ENCODE results near the gene KLHL17.

KLHL17 gene

DNA sequence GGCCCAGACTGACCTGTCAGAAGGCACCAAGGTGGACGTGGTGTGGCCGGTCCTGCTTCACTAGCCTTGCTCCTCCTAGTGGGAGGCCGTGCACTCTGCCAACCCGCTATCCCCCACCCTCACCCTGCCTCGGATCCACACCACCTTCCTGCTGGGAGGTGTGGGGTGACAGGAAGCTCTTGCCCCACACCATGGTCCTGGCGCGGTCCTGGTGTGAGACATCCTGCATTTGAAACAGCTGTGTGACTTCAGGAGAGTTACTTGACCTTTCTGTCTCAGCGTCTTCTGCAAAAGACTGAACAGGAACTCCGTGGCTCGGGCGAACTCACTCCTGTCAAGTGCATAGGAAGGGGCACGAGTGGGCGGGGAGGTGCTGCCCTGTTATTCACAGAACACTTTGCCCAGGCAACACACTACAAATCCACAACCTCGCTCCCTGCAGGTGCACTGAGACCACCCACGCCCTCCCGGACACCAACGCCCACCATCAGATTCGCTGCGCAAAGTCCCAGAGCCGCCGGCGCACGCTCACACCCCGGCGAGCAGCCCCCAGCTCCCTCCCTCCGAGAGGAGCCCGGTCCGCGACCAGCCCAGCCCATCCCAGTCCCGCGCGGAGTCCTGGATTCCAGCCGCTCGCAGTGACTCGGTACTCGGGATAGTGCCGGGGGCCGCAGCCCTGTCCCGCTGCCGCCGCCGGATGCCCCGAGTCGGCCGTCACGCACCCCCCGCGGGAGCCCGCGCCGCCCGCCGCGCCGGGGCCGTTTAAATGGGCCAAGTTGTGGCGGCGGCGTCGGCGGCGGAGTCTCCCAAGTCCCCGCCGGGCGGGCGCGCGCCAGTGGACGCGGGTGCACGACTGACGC lies 37.0 kb upstream of the KLHL17 start, which contains the start of gene SAMD11:
SAMD11 (plus strand) TSS at position 793 of the 860 bp plus-strand sequence. CDS start 509 bp downstream, outside the sequence.
- in situ Hi-C loops (cut with HindIII; ENCODE audit: low sequenced_read_pairs): no loop called here
- peak; percentile 90 for DNase-seq (ENCODE audit: low read depth, low spot score)
- TF ChIP-seq, protein P1, sequence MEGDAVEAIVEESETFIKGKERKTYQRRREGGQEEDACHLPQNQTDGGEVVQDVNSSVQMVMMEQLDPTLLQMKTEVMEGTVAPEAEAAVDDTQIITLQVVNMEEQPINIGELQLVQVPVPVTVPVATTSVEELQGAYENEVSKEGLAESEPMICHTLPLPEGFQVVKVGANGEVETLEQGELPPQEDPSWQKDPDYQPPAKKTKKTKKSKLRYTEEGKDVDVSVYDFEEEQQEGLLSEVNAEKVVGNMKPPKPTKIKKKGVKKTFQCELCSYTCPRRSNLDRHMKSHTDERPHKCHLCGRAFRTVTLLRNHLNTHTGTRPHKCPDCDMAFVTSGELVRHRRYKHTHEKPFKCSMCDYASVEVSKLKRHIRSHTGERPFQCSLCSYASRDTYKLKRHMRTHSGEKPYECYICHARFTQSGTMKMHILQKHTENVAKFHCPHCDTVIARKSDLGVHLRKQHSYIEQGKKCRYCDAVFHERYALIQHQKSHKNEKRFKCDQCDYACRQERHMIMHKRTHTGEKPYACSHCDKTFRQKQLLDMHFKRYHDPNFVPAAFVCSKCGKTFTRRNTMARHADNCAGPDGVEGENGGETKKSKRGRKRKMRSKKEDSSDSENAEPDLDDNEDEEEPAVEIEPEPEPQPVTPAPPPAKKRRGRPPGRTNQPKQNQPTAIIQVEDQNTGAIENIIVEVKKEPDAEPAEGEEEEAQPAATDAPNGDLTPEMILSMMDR (IDR thresholded peaks at IDR 0.05; ENCODE audit: low read depth, low read length): peak; percentile 4
- H3K4me3 ChIP-seq (ENCODE audit: low read depth, low read length): peak within 1 kb of the TSS; percentile 52

DNA sequence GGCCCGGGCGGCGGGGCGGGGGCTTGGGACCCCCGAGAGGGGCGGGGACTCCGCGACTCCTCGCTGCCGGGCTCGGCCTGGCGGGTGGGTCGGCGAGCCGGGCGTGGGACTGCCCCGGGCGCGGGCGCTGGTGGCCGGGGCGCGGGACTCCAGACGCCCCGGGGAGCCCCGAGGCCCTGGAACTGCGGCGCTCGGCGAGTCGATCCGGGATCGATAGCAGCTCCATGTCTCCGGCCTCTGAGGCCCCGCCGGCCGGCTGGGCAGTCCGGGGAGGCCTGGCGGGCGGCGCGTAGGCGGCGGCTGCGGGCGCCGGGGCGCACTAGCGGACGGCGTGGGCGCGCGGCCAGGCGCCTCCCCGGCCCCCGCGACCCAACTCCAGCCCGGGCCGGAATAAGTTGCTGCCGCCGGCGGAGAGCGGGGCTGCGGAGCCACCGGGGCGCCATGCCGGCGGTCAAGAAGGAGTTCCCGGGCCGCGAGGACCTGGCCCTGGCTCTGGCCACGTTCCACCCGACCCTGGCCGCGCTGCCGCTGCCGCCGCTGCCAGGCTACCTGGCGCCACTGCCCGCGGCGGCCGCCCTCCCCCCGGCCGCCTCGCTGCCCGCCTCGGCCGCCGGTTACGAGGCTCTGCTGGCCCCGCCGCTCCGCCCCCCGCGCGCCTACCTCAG lies 36.3 kb upstream of the KLHL17 start:
- DNase-seq (ENCODE audit: low read depth, low spot score): no peak

DNA sequence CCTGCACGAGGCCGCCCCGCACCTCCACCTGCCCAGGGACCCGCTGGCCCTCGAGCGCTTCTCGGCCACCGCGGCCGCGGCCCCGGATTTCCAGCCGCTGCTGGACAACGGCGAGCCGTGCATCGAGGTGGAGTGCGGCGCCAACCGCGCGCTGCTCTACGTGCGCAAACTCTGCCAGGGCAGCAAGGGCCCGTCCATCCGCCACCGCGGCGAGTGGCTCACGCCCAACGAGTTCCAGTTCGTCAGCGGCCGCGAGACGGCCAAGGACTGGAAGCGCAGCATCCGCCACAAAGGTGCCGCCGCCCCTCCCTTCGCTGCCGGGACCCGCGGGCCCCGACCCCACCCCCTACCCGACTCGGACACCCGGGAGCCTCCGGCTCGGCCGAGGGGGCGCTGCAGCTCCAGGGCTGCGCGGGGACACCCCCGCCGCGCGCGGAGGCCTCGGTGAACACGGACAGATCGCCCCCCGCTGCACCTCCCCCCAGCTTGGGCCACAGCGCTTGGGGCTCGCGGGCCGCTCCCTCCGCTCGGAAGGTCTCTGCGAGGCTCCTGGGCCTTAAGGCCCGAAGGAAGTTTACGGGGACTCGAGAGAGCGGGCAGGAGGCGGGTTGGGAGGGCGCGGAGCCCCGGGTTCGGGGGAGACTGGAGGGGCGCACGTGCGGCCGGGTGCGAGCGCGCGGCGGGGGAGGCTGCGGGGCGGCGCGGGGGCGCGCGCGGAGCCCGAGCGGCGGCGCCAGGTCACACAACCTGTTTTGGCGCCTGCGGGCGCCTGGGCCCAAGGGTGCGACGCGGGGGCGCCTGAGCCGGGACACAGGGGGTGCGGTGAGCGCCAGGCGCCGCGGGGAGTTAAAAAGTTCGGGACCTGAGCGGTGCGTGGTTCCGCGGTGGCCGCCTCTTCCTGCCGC lies 35.5 kb upstream of the KLHL17 start:
- peak overlapping the region; percentile 52 for H3K4me3 ChIP-seq (ENCODE audit: low read depth, low read length)
- DNase-seq (ENCODE audit: low read depth, low spot score): no peak
- TF ChIP-seq, protein P1 (IDR thresholded peaks at IDR 0.05; ENCODE audit: low read depth, low read length): peak; percentile 6
- in situ Hi-C loops (cut with HindIII; ENCODE audit: low sequenced_read_pairs): no loop called here

More for the DNA sequence above, 36.3 kb upstream of the KLHL17 start:
- H3K4me3 ChIP-seq (ENCODE audit: low read depth, low read length): peak overlapping the region; percentile 52
- TF ChIP-seq, protein P1 (IDR thresholded peaks at IDR 0.05; ENCODE audit: low read depth, low read length): no peak
- in situ Hi-C loops (cut with HindIII; ENCODE audit: low sequenced_read_pairs): no loop called here

DNA sequence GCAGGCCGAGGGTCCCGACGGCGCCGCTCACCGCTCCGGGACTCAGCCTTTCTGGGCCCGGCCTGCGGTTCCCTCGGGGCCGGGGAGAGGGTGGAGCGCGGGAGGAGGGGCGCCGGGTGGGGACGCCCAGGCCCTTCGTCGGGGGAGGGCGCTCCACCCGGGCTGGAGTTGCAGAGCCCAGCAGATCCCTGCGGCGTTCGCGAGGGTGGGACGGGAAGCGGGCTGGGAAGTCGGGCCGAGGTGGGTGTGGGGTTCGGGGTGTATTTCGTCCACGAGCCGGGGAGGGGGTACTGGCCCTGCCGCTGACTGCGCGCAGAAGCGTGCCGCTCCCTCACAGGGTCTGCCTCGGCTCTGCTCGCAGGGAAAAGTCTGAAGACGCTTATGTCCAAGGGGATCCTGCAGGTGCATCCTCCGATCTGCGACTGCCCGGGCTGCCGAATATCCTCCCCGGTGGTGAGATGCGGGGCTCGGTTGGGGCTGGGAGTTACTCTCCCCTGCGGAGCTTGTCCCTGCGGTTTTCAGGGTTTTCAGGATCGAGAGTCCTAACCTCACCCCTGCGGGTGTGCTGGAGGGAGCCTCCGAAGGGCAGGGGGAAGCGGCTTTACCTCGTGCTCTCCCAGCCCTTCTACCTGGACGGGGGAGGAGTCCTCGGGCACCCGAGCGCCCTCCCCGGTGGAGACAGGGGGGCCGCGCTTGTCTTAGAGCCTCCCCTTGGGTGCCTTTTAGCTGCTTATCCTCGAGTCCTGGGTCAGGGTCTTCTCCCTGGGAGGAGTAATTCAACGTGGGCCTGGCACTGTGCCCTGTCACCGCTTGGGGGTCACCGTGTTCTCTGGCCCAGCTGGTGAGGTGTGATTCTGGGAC lies 34.6 kb upstream of the KLHL17 start:
- in situ Hi-C loops (cut with HindIII; ENCODE audit: low sequenced_read_pairs): no loop called here
- TF ChIP-seq, protein P1 (IDR thresholded peaks at IDR 0.05; ENCODE audit: low read depth, low read length): peak; percentile 14

DNA sequence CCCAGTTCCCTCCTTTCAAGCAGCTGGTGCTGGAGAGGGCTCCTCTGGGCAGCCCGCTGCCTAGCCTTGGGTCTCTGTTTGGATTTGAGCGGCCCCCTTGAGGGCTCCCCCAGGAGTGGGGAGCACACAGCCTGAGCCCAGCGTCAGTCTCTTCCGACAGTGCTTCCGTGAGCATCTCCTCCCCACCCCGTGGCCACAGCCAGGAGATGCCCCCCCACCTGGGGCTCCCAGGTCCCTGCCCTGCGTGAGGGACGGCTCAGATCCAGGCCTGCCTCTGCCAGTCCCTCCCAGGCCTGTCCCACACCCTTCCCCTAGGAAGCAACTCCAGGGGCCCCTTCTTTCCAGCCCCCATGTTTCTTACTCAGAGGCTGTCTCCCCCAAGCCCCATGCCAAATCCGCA lies 33.1 kb upstream of the KLHL17 start:
- H3K4me3 ChIP-seq (ENCODE audit: low read depth, low read length): no peak overlapping the region
- in situ Hi-C loops (cut with HindIII; ENCODE audit: low sequenced_read_pairs): no loop called here
- DNase-seq (ENCODE audit: low read depth, low spot score): no peak
- TF ChIP-seq, protein P1 (IDR thresholded peaks at IDR 0.05; ENCODE audit: low read depth, low read length): no peak

More for the DNA sequence above, 34.6 kb upstream of the KLHL17 start:
- H3K4me3 ChIP-seq (ENCODE audit: low read depth, low read length): peak overlapping the region; percentile 52
- DNase-seq (ENCODE audit: low read depth, low spot score): no peak

Data from astrocyte of the spinal cord (primary cell).